CD4-positive, alpha-beta T cell treated with Interferon alpha-2 for 1 hour (primary cell): Measurements from ENCODE around the gene SCYGR1.
"Not testable (repeated sequence)": the region's sequence is repeated elsewhere in the genome, so short reads cannot be mapped to it uniquely, and the experiment has no call there.

ENCODE experiments used
- DNase-seq, 2 donors: peaks; one replicate each; pipeline ENCODE4 v3.0.0-alpha.2; 2020 to 2022

The SCYGR1 gene

GRCh38 chr2:227387583-227387982 lies at the start of gene SCYGR1:
TSS of gene SCYGR1 (minus strand) at chr2:227387949. CDS start at chr2:227387949, 0 bp downstream.
- DNase-seq = not testable (repeated sequence)

DNA sequence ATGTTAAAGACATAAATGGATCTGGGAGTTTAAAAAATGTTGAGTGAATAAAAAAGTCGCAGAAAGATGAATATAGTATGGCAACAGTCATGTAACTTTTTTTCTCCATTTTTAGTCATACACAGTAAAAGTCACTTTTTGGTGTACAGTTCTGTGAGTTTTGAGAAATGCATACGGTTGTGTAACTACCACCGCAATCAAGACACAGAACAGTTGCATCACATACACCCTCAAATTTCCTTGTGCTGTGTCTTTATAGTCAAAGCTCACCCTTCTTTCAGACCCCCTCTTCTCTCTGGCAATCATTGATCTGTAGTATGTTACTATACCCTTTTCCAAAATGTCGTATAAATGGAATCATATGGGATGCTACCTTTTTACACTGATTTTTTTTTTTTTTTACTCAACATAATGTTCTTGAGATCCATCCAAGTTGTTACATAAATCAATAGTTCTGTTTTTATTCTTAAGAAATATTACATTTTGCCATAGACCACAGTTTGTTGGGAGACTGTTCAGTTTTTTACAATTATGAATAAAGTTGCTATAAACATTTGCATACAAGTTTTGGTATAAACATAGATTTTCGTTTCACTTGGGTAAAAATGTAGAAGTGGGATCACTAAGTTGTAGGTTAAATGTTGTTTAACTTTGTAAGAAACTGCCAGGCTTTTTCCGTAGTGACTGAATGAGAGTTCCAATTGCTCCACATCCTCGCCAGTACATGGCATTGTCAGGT lies 48.9 kb upstream of the SCYGR1 start:
- DNase-seq = no peak

DNA sequence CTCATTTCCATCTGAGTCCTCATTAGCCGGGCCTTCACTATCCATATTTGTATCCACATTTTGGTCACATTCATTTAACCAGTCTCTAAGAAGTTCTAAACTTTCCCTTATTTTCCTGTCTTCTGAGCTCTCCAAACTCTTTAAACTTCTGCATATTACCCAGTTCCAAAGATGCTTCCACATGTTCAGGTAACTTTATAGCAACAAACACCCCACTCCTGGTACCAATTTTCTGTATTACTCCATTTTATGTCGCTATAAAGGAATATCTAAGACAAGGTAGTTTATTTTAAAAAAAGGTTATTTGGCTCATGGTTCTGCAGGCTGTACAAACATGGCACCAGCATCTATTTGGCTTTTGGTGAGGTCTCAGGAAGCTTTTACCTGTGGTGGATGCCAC lies 45.4 kb upstream of the SCYGR1 start:
- no peak for DNase-seq

DNA sequence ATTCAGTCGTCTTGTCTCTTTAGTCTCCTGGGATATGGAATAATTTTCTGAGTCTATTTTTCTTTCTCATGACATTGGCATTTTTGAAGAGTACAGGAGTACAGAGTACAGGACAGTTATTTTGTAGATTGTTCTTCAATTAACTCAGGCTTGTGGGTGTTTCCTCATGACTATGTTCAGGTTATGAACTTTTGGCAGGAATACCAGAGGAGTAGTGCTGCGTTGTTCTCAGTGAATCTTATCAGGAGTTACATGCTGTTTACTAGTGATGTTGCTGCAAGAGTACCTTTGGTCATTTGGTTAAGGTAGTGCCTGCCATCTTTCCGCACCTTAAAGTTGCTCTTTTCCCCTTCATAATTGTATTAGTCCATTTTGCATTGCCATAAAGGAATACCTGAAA lies 42.9 kb upstream of the SCYGR1 start:
- DNase-seq = no peak

GRCh38 chr2:227428731-227429285 lies 41.1 kb upstream of the SCYGR1 start:
- DNase-seq = no peak

GRCh38 chr2:227423656-227424499 lies 36.1 kb upstream of the SCYGR1 start:
- DNase-seq = no peak

DNA sequence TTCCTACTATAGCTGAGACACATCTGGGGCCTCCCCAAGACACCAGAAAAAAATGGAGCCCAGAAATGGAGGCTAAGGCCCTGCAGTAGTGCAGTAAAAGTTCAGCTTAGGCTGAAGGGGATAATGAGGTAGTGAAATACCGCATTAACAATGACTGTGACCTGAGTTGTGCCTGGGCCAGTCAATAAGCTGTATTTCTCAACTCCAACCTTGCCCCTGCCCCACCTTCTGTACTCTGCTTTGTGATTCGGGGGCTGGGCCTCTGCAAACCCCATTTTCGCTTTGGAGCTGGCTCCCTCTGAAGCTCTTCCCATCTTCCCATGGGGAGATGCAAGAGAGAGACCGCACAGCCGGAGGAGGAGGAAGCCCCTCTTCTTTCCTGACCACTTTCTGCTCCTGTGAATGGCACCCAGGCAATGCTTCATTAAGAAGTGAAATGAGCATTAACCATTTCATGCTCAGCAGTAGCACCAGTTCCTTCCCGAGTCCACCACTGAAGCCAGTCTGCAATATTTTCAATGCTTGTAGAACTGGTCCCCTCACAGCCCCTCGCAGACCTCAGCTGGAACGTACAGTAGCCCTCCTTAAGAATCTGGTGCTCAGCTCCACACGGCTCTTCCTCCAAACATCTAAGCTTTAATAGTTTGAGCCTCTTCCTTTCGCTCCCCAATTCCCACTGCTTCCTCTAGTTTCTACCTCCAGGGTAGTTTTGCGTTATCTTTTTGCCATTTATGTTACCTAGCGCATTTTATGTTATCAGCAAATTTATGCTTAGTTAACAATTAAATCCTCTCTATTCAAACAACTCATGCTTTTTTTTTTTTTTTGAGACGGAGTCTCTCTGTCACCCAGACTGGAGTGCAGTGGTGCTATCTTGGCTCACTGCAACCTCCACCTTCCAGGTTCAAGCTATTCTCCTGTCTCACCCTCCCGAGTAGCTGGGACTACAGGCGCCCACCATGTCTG lies 32.6 kb upstream of the SCYGR1 start:
- no peak for DNase-seq

DNA sequence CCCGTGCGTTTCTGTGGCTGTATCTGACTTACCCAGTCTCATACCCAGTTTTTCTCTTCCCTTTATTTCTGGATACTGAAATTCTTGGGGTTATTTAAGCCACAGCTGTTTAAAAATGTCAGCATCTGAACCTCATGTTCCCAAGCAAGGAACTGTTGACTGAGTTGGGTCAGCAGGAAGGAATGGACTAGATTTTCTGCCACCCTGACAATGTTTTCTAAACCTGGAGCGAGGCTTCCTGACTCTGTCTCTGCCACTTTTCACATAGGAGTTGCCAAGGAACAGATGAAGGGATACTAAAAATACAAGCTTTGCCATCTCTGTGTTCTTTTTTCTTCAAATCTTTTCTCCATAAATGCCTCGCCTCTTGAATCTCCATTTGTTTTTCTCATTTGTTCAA lies 29.0 kb upstream of the SCYGR1 start:
- DNase-seq = no peak

GRCh38 chr2:227415538-227416424 lies 28.0 kb upstream of the SCYGR1 start:
- peak in 1 of 2 donors; percentile 33 for DNase-seq

DNA sequence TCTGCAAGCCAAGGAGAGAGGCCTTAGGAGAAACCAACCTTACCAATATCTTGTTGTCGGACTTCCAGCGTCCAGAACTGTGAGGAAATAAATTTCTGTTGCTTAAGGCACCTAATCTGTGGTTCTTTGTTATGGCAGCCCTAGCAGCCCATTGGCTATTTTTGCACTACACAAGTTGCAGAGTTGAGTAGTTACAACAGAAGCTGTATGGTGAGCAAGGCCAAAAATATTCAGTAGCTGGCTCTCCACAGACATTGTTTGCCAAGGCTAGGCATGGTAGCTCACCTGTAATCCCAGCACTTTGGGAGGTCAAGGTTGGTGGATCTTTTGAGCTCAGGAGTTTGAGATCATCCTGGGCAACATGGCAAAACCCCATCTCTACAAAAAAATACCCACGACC lies 27.1 kb upstream of the SCYGR1 start:
- no peak for DNase-seq

DNA sequence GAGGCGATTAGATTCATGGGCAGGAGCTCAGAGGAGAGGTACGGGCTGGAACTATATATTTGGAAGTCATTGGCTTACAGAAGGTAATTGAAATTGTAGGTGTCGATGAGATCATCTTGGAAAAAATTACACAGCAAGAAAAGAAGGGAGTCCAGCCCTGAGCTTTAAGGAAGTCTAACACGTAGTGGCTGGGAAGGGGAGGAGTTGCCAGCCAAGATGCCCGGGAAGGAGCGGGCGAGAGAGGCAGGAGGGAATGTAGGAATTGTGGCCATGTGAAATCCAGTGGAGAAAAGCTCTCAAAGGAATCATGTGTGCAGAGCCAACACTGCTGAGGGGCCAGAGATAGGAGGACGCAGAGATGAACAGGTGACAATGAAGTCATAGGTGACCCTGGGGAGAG lies 25.6 kb upstream of the SCYGR1 start:
- no peak for DNase-seq

DNA sequence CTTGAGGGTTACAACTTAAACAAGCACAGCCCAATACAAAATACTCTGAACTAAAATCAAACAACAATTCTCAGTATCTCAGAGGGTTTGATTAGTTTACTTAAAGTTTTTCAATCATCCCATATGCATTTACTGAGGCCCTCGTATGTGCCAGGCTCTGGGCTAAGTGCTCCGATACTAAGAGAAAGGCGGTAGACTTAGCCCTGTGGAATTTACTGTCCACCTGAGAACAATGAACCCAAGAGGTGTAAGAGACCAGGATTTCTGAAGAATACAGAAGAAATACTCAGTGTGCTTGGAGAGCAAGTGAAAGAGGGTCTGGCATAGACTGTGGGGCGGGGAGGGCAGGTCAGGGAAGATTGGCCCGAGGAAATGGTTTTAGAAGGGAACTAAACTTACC lies 25.1 kb upstream of the SCYGR1 start:
- DNase-seq = no peak

- DNase-seq = no peak
Observed at GRCh38 chr2:227411990-227412350, 24.2 kb upstream of the SCYGR1 start.

DNA sequence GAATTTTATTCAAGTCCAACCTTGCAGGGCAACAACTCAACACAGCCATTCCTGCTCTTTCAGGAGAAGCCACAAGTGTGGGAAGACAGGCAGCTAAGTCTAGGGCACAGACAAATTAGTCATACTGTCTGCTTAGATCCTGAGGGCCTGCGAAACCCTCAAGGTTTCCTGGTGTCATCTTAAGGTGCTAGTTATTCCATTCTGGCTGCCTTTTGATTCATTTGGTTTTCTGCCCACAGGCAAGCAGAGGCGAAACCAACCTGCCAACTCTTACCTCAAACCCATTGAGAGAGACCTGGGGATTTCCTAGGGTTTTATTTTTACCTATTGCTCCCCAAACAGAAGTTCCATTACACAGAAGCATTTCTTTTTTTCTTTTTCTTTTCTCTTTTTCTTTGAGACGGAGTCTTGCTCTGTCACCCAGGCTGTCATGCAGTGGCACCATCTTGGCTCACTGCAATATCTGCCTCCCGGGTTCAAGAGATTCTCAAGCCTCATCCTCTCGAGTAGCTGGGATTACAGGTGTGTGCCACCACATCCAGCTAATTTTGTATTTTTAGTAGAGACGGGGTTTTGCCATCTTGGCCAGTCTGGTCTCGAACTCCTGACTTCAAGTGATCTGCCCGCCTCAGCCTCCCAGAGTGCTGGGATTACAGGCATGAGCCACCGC lies 23.7 kb upstream of the SCYGR1 start:
- peak in 1 of 2 donors; percentile 7 for DNase-seq

DNA sequence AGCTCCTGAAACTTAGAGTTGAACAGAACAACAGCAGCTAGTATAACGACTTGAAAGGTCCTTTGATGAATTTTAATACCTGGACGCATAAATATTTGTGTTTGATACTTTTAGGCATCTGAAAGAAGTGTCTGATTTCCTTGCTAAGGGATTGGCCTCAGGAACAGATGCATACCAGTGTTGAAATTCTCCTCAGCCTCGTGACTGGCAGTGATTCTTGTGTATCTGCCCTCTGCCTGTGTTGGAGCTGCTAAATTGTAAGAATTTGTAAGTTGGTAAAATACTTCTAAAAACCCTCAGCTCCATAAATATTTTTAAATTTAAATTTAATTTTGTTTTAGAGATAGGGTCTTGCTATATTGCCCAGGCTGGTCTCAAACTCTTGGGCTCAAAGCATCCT lies 22.4 kb upstream of the SCYGR1 start:
- no peak for DNase-seq

DNA sequence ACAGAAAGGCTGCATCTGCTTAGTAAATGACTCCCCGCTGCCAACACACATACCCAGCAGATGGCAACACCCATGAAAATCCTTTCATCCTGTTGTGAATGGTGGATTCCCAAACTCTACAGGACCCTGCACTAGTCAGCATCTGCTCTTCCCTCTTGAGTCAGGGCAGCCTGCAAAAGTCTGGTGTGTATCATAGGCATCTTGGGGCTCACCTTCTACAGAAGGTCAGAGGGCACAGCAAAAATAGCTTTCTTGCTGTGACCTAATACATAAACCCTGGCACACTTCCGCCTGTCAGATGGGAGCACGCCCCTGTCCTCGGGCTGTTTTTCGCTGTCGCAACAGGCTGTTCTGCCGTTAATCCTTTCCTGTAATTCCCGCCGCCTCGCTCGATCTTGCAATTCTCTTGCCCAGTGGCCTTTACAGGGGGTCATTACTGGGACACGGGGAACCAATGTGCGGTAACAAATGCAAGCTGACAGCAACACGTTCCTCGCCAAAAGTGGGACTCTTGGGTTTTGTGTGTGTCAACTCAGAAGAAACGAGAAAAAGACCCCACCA lies 19.9 kb upstream of the SCYGR1 start:
- peak in 1 of 2 donors; percentile 61 for DNase-seq

DNA sequence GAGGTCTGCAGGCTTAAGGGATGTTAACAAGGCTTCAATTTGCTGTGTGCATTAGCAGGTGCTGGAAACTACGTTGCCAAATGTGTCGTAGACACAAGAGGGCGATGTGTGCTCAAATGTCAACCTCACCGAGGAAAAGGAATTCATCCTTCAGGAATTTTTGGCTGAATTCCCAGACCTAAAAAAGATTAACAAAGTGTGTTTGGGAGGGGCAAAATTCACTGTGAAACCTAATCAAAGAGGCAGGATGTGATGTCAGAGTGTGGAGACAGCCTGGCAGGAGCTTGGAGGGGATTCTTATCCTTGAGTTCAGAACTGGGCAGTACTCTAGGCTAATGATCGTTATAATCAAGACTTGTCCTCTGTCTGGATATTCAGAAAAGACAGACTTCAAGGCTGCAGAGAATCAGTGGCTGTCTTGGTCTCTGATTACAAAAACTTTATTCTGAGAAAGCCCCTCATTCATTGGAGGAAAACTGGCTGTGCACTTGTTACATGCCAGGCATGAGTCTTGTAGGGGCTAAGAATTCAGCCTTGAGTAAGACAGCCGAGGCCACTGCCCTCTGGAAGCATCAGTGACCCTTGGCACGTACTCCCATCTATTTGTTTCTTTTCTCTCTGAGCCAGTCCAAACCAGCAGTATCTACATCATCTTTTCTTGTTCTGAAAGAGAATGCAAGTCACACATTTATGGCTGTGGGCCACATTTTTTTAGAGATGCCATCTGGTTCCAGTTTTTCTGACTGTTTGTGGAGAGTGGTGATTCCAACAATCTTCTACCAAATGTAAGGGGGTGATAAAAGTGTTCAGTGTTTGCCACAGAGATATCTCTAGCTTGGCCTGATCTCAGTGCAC lies 18.7 kb upstream of the SCYGR1 start:
- DNase-seq = no peak

- DNase-seq = peak in 1 of 2 donors; percentile 15
Observed at GRCh38 chr2:227404585-227405271, 17.0 kb upstream of the SCYGR1 start.

DNA sequence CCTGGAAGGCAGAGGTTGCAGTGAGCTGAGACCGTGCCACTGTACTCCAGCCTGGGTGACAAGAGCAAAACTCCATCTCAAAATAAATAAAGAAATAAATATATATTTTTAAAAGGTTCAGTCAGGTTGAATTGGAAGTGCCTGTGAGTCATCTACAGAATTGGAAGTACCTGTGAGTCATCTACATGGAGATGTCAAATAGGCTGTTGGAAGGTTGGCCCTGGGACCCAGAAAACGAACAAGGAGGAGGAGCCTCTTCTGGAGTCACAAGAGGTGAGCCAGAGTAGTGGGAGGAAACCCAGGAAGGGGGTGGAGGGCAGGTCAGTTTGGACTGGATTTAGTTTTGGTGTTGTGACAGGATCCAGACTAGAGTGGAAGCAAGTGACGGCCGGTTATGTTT lies 15.2 kb upstream of the SCYGR1 start:
- DNase-seq = no peak
